Endothelial cell of umbilical vein (primary cell): ENCODE data around the gene ACP4.

Experiments used
- CTCF ChIP-seq, 2 donors: IDR thresholded peaks; 1 replicate in 1 of 2; 2 replicates in 1 of 2; pipeline ENCODE4 v1.5.1; 2011; ENCODE audit warnings: low read length in 2 of 2, mild to moderate bottlenecking in 2 of 2, moderate library complexity in 2 of 2, control low read depth in 1 of 2, inconsistent platforms in 1 of 2, low read depth in 1 of 2; ENCODE audit not compliant: insufficient read depth in 1 of 2; ENCODE audit errors: extremely low read depth in 1 of 2
- EZH2 ChIP-seq: IDR thresholded peaks from 2 replicates; pipeline ENCODE4 v1.6.1; 2012; ENCODE audit warnings: borderline replicate concordance, low read depth, mild to moderate bottlenecking, moderate library complexity, low read length, inconsistent platforms; ENCODE audit not compliant: severe bottlenecking
- FOS ChIP-seq: IDR thresholded peaks from 2 replicates; pipeline ENCODE4 v1.6.1; 2011; ENCODE audit warnings: mild to moderate bottlenecking, low read length, moderate library complexity, borderline replicate concordance; ENCODE audit not compliant: insufficient read depth
- POLR2A ChIP-seq: IDR thresholded peaks from 2 replicates; pipeline ENCODE4 v1.6.1; 2012; ENCODE audit warnings: low read depth, mild to moderate bottlenecking, control low read depth, low read length
- POLR2AphosphoS5 ChIP-seq: IDR thresholded peaks from 2 replicates; pipeline ENCODE4 v1.6.1; 2012; ENCODE audit warnings: low read depth, mild to moderate bottlenecking, control low read depth, low read length, moderate library complexity; ENCODE audit not compliant: insufficient read depth

- TF ChIP-seq POLR2AphosphoS5, result no peak
- TF ChIP-seq POLR2A, result no peak
- no peak for TF ChIP-seq CTCF (IDR thresholded peaks at IDR 0.05; ENCODE audit: extremely low read depth in 1 of 2, insufficient read depth in 1 of 2, low read depth in 1 of 2, low read length in 2 of 2)
- no peak for TF ChIP-seq EZH2
- no peak for TF ChIP-seq FOS
These were observed 13.6 kb downstream of the ACP4 start for GRCh38 chr19:50803633-50804419.
